ENCODE measurements around the gene ENTHD1. TPM values are rescaled to one million over a fixed set of nuclear protein-coding genes. Genes with fewer than 3 reads are reported as not detected.

The ENTHD1 gene
- total and polyA plus RNA-seq, 2 of the 8 experiments (the other 6 are each of a cell fraction or from before 2014, with no cell fraction given) = not detected

DNA sequence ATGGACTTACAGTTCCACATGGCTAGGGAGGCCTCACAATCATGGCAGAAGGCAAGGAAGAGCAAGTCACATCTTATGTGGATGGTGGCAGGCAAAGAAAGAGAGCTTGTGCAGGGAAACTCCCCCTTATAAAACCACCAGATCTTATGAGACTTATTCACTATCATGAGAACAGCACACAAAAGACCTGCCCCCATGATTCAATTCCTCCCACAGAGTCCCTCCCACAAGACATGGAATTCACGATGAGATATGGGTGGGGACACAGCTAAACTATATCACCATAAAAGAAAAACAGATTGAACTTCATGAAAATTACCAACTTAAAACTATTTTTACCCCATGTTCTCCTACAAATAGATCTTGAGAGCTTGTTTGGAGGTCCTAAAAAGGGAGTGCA is 19.6 kb downstream of the ENTHD1 start:
- Histone ChIP-seq H3K9me3 (ENCODE audit: insufficient read depth in 2 of 2, low read depth in 1 of 2, low read length in 1 of 2) (no peaks in the 10 kb centered on the region), H3K18ac (ENCODE audit: extremely low read depth, low read length) (no peak overlapping the region), H2BK120ac (replicated peaks; ENCODE audit: low read depth, low read length) (no peak overlapping the region), H3K23ac (ENCODE audit: insufficient read length) (no peak overlapping the region), H4K8ac (ENCODE audit: extremely low read depth, insufficient read depth, low read length) (no peak overlapping the region), H3K14ac (ENCODE audit: insufficient read length) (no peak overlapping the region), H3K27ac (ENCODE audit: low read depth, low read length) (no peak overlapping the region), H4K91ac (replicated peaks; ENCODE audit: insufficient read length, low read length) (no peak overlapping the region), H3K27me3 (replicated peaks in 1 of 4; ENCODE audit: control insufficient read depth in 3 of 4, extremely low read depth in 1 of 4, insufficient read depth in 3 of 4, low read length in 3 of 4) (no peaks in the 10 kb centered on the region), H3K4me3 (ENCODE audit: extremely low read depth in 1 of 4, insufficient read depth in 2 of 4, low read depth in 3 of 4, low read length in 4 of 4) (no peak overlapping the region), H3K79me2 (ENCODE audit: control insufficient read depth in 1 of 2, insufficient read depth in 2 of 2, low read length in 2 of 2) (no peaks in the 10 kb centered on the region), H3K4ac (replicated peaks; ENCODE audit: insufficient read length, low read depth, low read length) (no peak overlapping the region), H4K5ac (ENCODE audit: insufficient read length, low read depth, low read length) (no peak overlapping the region), H3K79me1 (ENCODE audit: low read depth, low read length) (no peaks in the 10 kb centered on the region), H2BK20ac (ENCODE audit: low read length) (no peak overlapping the region), H3K23me2 (ENCODE audit: low read depth, low read length) (no peaks in the 10 kb centered on the region), H2AK5ac (ENCODE audit: low read depth, low read length) (no peak overlapping the region), H2BK12ac (ENCODE audit: low read depth, low read length) (no peak overlapping the region), H3K36me3 (ENCODE audit: control insufficient read depth in 2 of 4, insufficient read depth in 4 of 4, low read length in 3 of 4) (no peaks in the 10 kb centered on the region), H3K56ac (replicated peaks; ENCODE audit: insufficient read length, low read depth, low read length) (no peak overlapping the region), H2BK15ac (ENCODE audit: low read length) (no peak overlapping the region), H2AFZ (ENCODE audit: low read length) (no peak overlapping the region), H3K4me1 (replicated peaks in 1 of 4; ENCODE audit: control insufficient read depth in 3 of 4, insufficient read depth in 4 of 4, low read length in 3 of 4) (no peaks in the 10 kb centered on the region), H2BK5ac (ENCODE audit: low read depth, low read length) (no peak overlapping the region), H4K20me1 (replicated peaks in 1 of 2; ENCODE audit: control insufficient read depth in 1 of 2, insufficient read depth in 2 of 2, low read length in 2 of 2) (no peaks in the 10 kb centered on the region), H3K9ac (replicated peaks in 1 of 4; ENCODE audit: extremely low read depth in 1 of 4, low read depth in 3 of 4, low read length in 3 of 4) (no peak overlapping the region), H3K4me2 (ENCODE audit: insufficient read depth in 1 of 2, low read depth in 2 of 2, low read length in 2 of 2) (no peak overlapping the region)
- WGBS, 2 experiments (ENCODE audit: extremely low coverage in 1 of 2, insufficient coverage in 1 of 2, insufficient read length in 1 of 2, insufficient replicate concordance in 2 of 2, low coverage in 1 of 2, low lambda C conversion rate in 2 of 2, missing lambda C conversion rate in 1 of 2) = 86% methylated on average over 1 of the region's 1 CpG; no CpG with 5 or more reads in 1 of the 2 experiments
- TF ChIP-seq FOSL1 (IDR thresholded peaks at IDR 0.05; ENCODE audit: insufficient read depth, low read depth, low read length) (no peak), RXRA (IDR thresholded peaks at IDR 0.05; ENCODE audit: insufficient read depth, low read depth, low read length) (no peak), ASH2L (IDR thresholded peaks at IDR 0.05; ENCODE audit: low read length) (no peak), CHD2 (IDR thresholded peaks at IDR 0.05; ENCODE audit: low read length) (no peak), ATF2 (IDR thresholded peaks at IDR 0.05; ENCODE audit: low read length) (no peak)
- DNase-seq (ENCODE audit: low read depth in 1 of 2, low spot score in 2 of 2) = no peak
- CTCF ChIA-PET (ENCODE audit: partially characterized antibody) = interaction anchor here (0.9 kb wide), 1 partner anchor 66 kb away, joined by 3 read pairs; no protein-coding TSS in a partner anchor
- no peak for FAIRE-seq
- POLR2A ChIA-PET (ENCODE audit: partially characterized antibody) = no interaction called here

Data from H1 (cell line).